ENCODE data around the gene TRIM61.

- TF ChIP-seq CTCF (IDR thresholded peaks at IDR 0.05): no peak
- no peak for TF ChIP-seq EZH2 (IDR thresholded peaks at IDR 0.05)
- no peak for TF ChIP-seq EZH2phosphoT487 (IDR thresholded peaks at IDR 0.05)
These were observed 45.7 kb downstream of the TRIM61 start for GRCh38 chr4:164931551-164932324.
